Activated CD4-positive, alpha-beta T cell treated with anti-CD3 and anti-CD28 coated beads, Interleukin-2, amount 10 ng/mL, durations not matched to agents 7 days and 5 days (primary cell): ENCODE data around the gene MSL3. TPM values are rescaled to one million over a fixed set of nuclear protein-coding genes. Genes with fewer than 3 reads are reported as not detected.

ENCODE experiments used
- CTCF ChIA-PET: fragments of 350-600 bp; sonication (Branson Sonifier 250); formaldehyde crosslinking; loops from one replicate; lab custom pipeline; 2021; ENCODE audit warnings: antibody characterized with exemption; lab: Charles Lee
- POLR2A ChIA-PET: fragments of 350-600 bp; sonication (Branson Sonifier 250); formaldehyde crosslinking; loops from one replicate; lab custom pipeline; 2021; ENCODE audit warnings: antibody characterized with exemption; lab: Charles Lee
- DNase-seq: peaks from one replicate; pipeline ENCODE4 v3.0.0-alpha.2; 2020
- H3K27ac Mint-ChIP-seq: one replicate; pipeline ENCODE4 v1.8.0; 2021; ENCODE audit warnings: mild to moderate bottlenecking, moderate library complexity, mixed read lengths
- H3K27me3 Mint-ChIP-seq: one replicate; pipeline ENCODE4 v1.8.0; 2021; ENCODE audit warnings: mixed read lengths
- H3K36me3 Mint-ChIP-seq: one replicate; pipeline ENCODE4 v1.8.0; 2021; ENCODE audit warnings: low read depth, mixed read lengths
- H3K4me1 Mint-ChIP-seq: one replicate; pipeline ENCODE4 v1.8.0; 2021; ENCODE audit warnings: mixed read lengths
- H3K4me3 Mint-ChIP-seq: one replicate; pipeline ENCODE4 v1.8.0; 2021; ENCODE audit warnings: mild to moderate bottlenecking, moderate library complexity, mixed read lengths
- H3K9me3 Mint-ChIP-seq: one replicate; pipeline ENCODE4 v1.8.0; 2021; ENCODE audit warnings: mixed read lengths
- total RNA-seq, 2 experiments: library from RNA; stranded (reverse); gene quantifications; one replicate each; pipeline ENCODE4 v1.2.3, GENCODE V29; 2021

Gene MSL3
- total RNA-seq, 2 experiments from 2014 or later = 73.5 to 74.5 TPM

GRCh38 chrX:11751261-11751660 is 6.8 kb upstream of the MSL3 start:
- Mint-ChIP-seq H3K4me1 (no peaks in the 10 kb centered on the region), H3K9me3 (no peaks in the 10 kb centered on the region), H3K4me3 (no peak overlapping the region), H3K27me3 (peaks cover 13% of the 10 kb centered on the region), H3K27ac (no peak overlapping the region), H3K36me3 (no peaks in the 10 kb centered on the region)
- ChIA-PET CTCF (no interaction called here), POLR2A (no interaction called here)
- no peak for DNase-seq

- no peak overlapping the region for H3K4me3 Mint-ChIP-seq
- ChIA-PET CTCF (interaction anchor here (0.5 to 1.1 kb wide), 2 partner anchors 14 to 34 kb away, joined by 3 to 4 read pairs; no protein-coding TSS in a partner anchor), POLR2A (no interaction called here)
- no peaks in the 10 kb centered on the region for H3K36me3 Mint-ChIP-seq
- DNase-seq = no peak
- H3K27me3 Mint-ChIP-seq = peaks cover 13% of the 10 kb centered on the region
- H3K4me1 Mint-ChIP-seq = peaks cover 6% of the 10 kb centered on the region
- H3K27ac Mint-ChIP-seq = no peak overlapping the region
- H3K9me3 Mint-ChIP-seq = no peaks in the 10 kb centered on the region
These were observed 4.4 kb upstream of the MSL3 start for GRCh38 chrX:11753668-11754067.

- Mint-ChIP-seq H3K4me3 (no peak overlapping the region), H3K36me3 (peaks cover 1% of the 10 kb centered on the region), H3K27me3 (peaks cover 13% of the 10 kb centered on the region), H3K27ac (no peak overlapping the region), H3K9me3 (no peaks in the 10 kb centered on the region), H3K4me1 (peaks cover 6% of the 10 kb centered on the region)
- ChIA-PET POLR2A (no interaction called here), CTCF (no interaction called here)
- no peak for DNase-seq
These were observed 2.9 kb upstream of the MSL3 start for GRCh38 chrX:11754958-11755645.

- Mint-ChIP-seq H3K4me1 (peaks cover 6% of the 10 kb centered on the region), H3K9me3 (no peaks in the 10 kb centered on the region), H3K27ac (no peak overlapping the region), H3K4me3 (no peak overlapping the region), H3K36me3 (peaks cover 2% of the 10 kb centered on the region), H3K27me3 (peaks cover 13% of the 10 kb centered on the region)
- POLR2A ChIA-PET = no interaction called here
- DNase-seq = no peak
- CTCF ChIA-PET = no interaction called here
These were observed 2.3 kb upstream of the MSL3 start for GRCh38 chrX:11755724-11756123.

- Mint-ChIP-seq H3K36me3 (peaks cover 9% of the 10 kb centered on the region), H3K4me3 (peak overlapping the region; percentile 54), H3K4me1 (peaks cover 6% of the 10 kb centered on the region), H3K27ac (peak overlapping the region; percentile 36), H3K27me3 (peaks cover 13% of the 10 kb centered on the region), H3K9me3 (no peaks in the 10 kb centered on the region)
- ChIA-PET CTCF (interaction anchor here (1.2 kb wide), 1 partner anchor 9 kb away, joined by 3 read pairs; no protein-coding TSS in a partner anchor), POLR2A (no interaction called here)
- no peak for DNase-seq
These were observed 1.4 kb upstream of the MSL3 start for GRCh38 chrX:11756354-11757318.

DNA sequence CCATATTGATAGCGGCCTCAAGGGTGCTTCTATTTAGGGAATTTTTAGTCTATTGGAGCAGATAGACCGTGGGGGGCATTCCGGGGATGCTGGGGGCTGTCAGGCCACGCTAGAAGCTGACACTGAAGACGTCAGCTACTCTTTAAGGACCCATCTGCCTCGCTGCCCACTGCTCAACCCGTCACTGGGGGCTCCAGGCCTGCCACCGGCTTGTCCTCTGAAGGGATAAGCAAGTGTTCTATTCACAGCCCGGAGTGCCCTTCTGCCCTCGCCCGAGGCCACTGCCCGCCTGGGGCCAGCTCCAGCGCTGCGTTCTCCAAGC is 679 bp upstream of the MSL3 start:
- ChIA-PET POLR2A (no interaction called here), CTCF (interaction anchor here (1.2 kb wide), 2 partner anchors 9 to 222 kb away, joined by 3 read pairs; no protein-coding TSS in a partner anchor)
- DNase-seq = no peak
- Mint-ChIP-seq H3K36me3 (peaks cover 16% of the 10 kb centered on the region), H3K9me3 (no peaks in the 10 kb centered on the region), H3K4me3 (peak overlapping the region; percentile 54), H3K27me3 (peaks cover 13% of the 10 kb centered on the region), H3K27ac (no peak overlapping the region), H3K4me1 (peaks cover 12% of the 10 kb centered on the region)

GRCh38 chrX:11758400-11759171 is 549 bp downstream of the MSL3 start:
- DNase-seq = peak; percentile 88
- Mint-ChIP-seq H3K4me1 (peaks cover 22% of the 10 kb centered on the region), H3K27ac (peak overlapping the region; percentile 94), H3K4me3 (peak overlapping the region; percentile 96), H3K36me3 (peaks cover 26% of the 10 kb centered on the region), H3K27me3 (peaks cover 13% of the 10 kb centered on the region), H3K9me3 (no peaks in the 10 kb centered on the region)
- CTCF ChIA-PET = interaction anchor here (0.6 to 2.2 kb wide), 6 partner anchors 9 to 225 kb away, joined by 3 to 9 read pairs (median 4); no protein-coding TSS in a partner anchor
- POLR2A ChIA-PET = interaction anchor here (0.6 kb wide), 1 partner anchor 8 kb away, joined by 3 read pairs; no protein-coding TSS in a partner anchor

GRCh38 chrX:11759172-11759460 is 1.1 kb downstream of the MSL3 start:
- Mint-ChIP-seq H3K4me1 (peaks cover 27% of the 10 kb centered on the region), H3K9me3 (no peaks in the 10 kb centered on the region), H3K36me3 (peaks cover 31% of the 10 kb centered on the region), H3K27me3 (peaks cover 13% of the 10 kb centered on the region), H3K27ac (peak overlapping the region; percentile 94), H3K4me3 (peak overlapping the region; percentile 96)
- CTCF ChIA-PET = interaction anchor here (1.0 to 2.2 kb wide), 2 partner anchors 11 kb away, joined by 3 to 9 read pairs; no protein-coding TSS in a partner anchor
- DNase-seq = no peak
- POLR2A ChIA-PET = no interaction called here

- H3K27me3 Mint-ChIP-seq = peaks cover 10% of the 10 kb centered on the region
- H3K9me3 Mint-ChIP-seq = no peaks in the 10 kb centered on the region
- DNase-seq = peak; percentile 83
- ChIA-PET CTCF (interaction anchor here (1.0 to 2.2 kb wide), 2 partner anchors 11 to 12 kb away, joined by 3 to 9 read pairs; no protein-coding TSS in a partner anchor), POLR2A (no interaction called here)
- H3K4me3 Mint-ChIP-seq = peak overlapping the region; percentile 96
- H3K4me1 Mint-ChIP-seq = peaks cover 33% of the 10 kb centered on the region
- peak overlapping the region; percentile 94 for H3K27ac Mint-ChIP-seq
- H3K36me3 Mint-ChIP-seq = peaks cover 37% of the 10 kb centered on the region
These were observed 1.6 kb downstream of the MSL3 start for GRCh38 chrX:11759461-11760311.

DNA sequence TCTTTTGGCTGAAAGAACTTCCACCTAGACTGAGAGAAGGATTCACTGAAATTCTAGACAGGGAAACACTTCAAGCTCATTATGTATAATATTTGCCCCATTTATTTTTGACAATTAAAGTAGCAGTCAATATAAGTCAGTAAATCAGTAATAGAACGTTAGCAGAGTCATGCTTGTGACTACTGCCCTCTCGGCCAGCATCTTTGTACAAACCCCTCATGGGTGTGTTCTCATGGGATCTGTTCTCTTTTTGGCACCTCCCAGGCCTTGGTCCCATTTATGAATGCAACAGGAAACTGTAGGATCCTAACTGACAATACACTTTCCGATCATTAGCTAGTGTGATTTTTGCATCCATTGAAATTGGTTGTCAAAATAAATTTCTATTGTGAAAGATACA is 2.9 kb downstream of the MSL3 start:
- Mint-ChIP-seq H3K36me3 (peaks cover 49% of the 10 kb centered on the region), H3K27me3 (peaks cover 3% of the 10 kb centered on the region), H3K4me3 (peak overlapping the region; percentile 89), H3K27ac (peak overlapping the region; percentile 94), H3K9me3 (no peaks in the 10 kb centered on the region), H3K4me1 (peaks cover 45% of the 10 kb centered on the region)
- DNase-seq = no peak
- CTCF ChIA-PET = interaction anchor here (2.2 kb wide), 1 partner anchor 10 kb away, joined by 9 read pairs; no protein-coding TSS in a partner anchor
- POLR2A ChIA-PET = no interaction called here

- Mint-ChIP-seq H3K27ac (peak overlapping the region; percentile 94), H3K4me1 (peaks cover 57% of the 10 kb centered on the region), H3K4me3 (peak overlapping the region; percentile 78), H3K9me3 (no peaks in the 10 kb centered on the region), H3K27me3 (no peaks in the 10 kb centered on the region), H3K36me3 (peaks cover 66% of the 10 kb centered on the region)
- CTCF ChIA-PET = no interaction called here
- POLR2A ChIA-PET = no interaction called here
- no peak for DNase-seq
These were observed 6.6 kb downstream of the MSL3 start for GRCh38 chrX:11764602-11765067.
